AG08395 (cell line): ENCODE data around the gene AGER.
"Not testable (repeated sequence)": the region's sequence is repeated elsewhere in the genome, so short reads cannot be mapped to it uniquely, and the experiment has no call there.

Experiments
- DNase-seq: peaks from one replicate; pipeline ENCODE4 v3.0.0; 2012; ENCODE audit warnings: mixed read lengths, low spot score

AGER gene

DNA sequence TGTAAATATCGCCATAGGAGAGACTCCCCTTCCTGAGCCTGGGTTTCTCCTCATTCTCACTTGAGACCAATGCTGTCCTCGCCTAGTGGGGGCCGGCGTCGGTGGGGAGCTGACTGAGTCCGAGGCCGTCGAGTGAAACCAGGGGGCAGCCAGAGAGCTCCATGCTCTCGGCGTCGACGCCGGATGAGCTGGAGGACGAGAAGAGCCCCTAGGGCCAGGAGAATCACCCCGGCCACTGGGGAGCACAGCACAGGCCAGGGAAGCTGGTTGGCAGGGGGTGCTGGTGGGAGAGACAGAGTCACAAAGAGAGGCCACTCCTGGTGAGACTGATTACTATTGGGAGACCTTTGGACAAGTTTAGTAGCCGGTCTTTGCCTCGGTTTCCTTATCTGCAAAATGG is 14.8 kb upstream of the AGER start:
- DNase-seq: no peak

DNA sequence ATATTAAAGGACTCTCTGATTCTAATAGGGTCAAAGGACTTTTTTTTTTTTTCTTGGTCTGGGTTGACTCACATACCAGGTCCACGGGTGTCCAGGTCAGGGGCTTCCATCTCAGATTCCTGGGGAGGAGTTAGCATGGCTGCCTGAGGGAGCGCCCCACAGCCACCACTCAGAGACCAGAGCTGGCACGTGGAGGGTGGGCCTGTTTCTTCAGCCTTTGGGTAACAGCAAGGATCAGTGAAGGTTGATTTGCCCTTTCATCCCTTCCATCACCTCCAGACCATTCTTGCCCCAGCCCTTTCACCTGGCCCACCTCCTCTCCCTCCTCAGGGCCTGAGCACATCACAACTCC is 14.3 kb upstream of the AGER start:
- no peak for DNase-seq

DNA sequence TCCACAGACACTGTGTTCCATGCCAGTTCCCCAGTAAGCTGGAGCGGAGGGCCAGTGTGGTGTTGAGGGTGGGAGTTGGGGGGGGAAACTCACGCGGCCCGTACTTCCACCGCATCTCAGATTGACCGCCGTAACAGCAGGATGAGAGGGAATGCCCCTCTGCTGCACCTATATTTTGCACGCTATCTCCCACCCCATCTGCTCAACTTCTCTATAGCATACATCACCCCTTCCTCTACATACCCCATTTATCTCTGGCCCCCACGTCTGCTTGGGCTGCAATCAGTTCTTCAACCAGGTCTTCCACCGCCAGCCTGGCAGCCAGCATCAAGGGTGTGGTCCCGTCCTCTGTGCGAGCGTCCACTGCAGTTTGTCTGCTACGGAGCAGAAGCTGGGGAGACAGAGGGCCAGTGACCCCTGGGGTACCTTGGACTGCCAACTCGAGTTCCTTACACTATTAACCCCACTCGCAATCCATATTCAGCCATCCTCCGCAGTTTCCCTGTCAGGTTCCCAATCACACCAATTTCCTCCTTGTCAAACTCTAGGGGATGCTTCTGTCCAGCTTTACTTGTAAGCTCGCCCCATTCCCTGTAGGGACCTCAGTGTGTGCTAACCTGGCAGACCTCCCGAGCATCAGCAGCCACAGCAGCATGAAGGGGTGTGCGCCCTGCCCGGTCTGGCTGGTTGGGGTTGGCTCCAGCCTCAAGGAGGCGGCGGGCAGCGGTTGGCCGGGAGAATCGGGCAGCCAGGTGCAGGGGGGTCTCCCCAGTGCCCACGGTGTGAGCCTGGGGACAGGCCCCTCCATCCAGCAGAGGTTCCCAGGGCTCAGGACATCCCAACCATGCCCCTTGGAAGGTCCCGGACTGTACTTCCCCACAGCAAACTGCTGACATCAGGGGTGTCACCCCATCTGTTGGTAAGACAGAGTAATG is 12.9 kb upstream of the AGER start:
- no peak for DNase-seq

DNA sequence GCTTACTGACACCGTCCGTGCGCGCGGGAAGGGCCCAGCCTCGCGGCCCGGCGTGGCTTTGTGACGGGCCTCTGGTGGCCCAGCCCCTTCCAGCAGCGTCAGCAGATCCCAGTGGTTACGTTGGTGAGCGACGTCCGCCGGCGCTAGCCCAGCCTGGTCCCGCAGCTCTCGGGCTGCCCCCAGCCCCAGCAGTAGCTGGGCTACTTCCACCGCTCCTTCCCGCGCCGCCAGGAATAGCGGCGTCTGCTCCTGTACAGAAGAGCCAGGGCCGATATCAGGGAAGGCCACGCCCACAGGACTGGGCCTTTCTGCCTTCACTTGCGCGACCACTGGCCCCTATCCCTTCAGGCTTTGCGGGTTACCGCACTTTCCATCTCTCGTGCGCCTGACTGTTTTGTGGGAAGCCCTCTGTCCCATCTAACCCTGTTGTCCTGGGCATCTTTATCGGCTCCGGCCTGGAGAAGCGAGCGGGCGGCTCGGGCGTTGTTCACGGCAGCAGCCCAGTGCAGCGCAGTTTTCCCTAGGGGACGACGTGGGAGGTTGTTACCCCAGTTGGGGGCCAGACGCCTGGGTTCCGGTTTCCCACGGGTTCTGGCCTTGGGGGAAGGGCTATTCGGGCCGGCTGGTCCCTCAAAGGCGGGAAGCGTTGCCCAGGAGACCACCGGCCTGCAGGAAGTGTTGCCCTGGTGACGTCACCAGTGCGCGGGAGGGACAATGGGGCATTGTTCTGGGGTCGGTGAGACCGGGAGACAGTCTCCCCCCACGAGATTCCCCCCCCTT is 12.0 kb upstream of the AGER start:
- DNase-seq: peak; percentile 63

DNA sequence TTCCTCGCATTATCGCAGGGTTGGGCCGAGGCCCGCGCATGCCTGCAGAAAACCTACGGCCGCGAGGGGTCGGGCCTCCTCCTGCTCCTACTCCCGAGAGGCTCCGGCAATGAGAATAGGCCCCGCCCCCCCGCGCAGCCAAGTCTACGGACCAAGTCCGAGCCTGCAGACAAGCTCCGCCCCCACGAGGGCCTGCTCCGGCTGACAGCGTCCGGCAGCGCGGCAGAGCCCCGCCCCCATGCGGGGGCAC is 11.5 kb upstream of the AGER start:
- peak; percentile 99 for DNase-seq

DNA sequence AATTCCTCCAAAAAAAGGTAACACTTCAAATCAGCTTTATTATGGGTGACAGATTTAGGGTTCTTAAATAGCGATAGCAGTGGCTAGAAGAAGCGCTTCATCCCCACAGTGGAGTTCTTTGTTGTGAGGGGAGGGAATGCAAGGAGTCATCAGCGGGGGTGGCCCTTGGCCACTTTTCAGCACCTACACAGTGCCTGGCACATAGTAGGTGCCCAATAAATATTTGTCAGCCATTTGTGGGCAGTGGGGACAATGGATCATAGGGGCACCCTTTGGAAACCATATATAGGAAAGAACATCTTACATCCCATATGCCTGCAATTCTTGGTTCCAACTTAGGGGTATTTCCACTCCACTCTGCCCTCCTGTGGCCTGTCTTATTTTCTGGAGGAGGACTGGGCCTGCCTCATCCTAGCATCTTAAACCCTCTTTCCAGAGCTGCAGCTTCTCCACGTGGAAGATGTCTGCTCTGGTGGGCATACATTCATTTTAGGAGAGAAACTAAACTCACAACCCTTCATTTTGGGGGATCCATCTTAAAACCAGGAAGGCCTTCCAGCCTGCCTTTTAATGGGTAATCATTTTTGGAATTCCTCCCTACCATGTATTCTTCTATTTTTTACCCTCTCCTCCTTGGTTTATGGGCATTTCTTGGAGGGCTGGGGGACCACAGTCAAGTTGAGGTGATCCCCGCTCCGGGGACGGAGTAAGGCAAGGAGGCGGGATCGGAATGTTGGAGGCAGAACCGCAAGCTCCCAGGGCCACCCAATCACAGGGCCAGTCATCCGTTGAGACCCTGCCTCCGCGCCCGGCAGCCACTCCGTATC is 11.0 kb upstream of the AGER start:
- peak; percentile 31 for DNase-seq

DNA sequence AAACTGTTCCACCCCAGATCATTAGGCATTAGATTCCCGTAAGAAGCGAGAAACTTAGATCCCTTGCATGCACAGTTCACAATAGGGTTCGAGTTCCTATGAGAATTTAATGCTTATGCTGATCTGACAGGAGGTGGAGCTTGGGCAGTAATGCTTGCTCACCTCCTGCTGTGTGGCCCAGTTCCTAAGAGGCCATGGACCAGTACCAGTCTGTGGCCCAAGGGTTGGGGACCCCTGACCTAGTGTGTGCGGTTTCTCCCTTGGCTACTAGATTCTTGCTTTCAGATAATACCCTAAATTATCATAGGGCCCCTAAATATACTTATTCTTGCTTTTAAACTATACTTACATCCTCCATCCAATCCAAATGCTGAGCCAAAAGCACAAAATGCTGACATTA is 10.3 kb upstream of the AGER start:
- DNase-seq: no peak

DNA sequence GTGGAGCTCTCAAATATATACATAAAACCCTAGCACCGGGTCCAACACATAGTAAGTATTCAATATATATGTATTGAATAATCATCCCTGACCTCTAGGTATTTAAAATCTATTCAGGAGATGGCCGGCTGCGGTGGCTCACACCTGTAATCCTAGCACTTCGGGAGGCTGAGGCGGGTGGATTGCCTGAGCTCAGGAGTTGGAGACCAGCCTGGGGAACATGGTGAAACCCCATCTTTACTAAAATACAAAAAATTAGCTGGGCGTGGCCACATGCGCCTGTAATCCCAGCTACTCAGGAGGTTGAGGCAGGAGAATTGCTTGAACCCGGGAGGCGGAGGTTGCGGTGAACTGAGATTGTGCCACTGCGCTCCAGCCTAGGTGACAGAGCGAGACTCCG is 9.0 kb upstream of the AGER start:
- not testable (repeated sequence) for DNase-seq

DNA sequence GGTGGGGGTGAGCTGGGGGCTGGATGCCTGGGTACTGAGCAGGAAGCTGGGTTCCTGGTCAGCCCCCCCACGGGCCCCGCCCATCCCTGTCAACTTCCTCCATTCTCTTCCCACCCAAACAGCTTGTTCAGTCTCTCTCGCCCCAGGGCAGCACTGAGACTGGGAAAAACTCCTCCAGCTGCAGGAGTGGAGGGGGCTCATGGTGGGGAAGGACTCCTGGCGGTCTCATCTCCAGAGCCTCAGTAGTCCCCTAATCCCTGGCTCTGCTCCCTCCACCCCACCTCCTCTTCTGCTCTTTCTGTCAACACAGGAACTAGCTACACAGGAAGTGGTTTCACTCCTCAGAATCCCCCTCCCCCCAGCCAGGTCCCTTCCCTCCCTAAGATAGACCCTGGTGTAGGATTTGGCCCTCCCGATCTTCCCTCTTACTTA is 8.6 kb upstream of the AGER start, which contains the start of gene GPSM3:
Gene GPSM3, minus strand, starts transcription at position 36 of the 432 bp plus-strand sequence. CDS start 130 bp downstream, outside the sequence.
- DNase-seq: no peak

DNA sequence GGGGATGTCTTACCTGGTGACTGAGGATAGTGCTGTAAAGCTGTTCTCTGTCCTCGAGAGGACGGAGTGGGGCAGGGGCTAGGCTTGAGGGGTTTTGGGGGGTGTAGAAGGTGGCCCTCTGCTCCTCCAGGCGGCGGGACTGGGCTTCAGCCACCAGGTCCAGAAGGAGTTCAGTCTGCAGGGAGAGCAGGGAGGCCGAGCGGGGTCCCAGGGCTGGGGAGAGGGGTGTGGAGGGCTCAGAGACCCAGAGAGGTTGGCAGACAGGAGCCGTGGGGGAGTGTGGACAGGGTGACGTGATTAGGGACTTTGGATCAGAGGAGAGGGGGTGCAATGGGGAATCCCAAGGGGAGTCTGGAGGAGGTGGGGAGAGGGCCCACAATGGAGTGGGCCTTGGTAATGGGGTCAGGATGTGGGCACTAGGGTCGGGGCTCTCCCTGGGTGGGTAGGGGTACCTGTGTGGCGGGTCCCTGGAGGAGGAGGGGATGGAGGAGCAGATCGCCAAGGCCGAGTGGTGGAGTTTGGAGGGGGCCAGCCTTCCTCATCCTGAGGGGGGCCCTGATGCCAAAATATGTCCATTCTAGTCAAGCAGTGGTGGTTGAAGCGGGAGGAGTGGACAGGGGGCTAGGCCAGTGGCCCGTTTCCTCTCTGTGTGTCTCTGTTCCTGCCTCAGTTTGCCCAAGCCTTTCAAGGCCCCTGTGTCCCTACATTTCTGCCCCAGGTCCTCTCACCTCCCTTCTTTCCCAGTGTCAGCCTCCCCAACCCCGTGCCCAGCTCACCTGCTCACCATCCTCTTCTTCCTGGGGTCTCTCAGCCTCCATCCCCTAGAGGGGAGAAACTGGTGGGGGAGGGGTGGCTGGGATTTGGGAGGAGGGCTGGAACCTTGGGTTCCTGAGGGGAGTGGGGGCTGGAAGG is 7.9 kb upstream of the AGER start:
- no peak for DNase-seq

DNA sequence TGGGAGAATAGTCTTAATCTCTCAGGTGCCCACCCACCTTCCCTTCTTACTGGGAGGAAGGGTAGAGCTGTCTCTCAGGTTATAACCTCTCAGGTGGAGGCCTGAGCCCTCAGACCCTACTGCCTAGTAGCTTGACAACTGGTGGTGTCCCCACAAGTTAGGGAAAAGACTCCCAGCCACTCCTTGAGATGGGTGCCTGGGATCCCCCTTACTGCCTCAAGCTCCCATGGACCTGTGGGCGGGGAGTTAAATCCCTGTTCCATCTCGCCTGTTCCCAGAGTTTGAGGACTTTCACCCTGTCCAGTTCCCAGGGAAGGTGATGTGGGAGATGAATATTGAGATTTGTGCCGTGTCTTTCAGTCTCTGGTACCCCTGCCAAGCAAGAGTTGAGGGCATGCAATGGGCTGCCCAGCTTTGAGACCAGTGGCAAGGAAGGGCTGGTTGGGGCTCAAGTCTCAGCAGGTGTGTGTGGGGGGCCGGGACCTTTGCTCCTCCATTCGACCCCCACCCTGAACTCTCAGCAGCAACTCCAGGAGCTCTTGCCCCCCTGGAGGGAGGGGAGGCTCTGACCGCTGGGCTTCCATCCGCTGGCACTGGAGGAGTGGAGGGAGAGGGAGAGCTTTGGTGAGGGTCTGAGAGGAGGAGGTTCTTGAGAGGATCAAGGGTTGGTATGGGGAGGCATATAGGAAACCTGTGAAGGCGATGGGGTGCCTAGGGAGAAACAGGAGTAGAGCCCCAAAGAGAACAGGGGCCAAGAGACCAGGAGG is 7.0 kb upstream of the AGER start:
- DNase-seq: no peak

DNA sequence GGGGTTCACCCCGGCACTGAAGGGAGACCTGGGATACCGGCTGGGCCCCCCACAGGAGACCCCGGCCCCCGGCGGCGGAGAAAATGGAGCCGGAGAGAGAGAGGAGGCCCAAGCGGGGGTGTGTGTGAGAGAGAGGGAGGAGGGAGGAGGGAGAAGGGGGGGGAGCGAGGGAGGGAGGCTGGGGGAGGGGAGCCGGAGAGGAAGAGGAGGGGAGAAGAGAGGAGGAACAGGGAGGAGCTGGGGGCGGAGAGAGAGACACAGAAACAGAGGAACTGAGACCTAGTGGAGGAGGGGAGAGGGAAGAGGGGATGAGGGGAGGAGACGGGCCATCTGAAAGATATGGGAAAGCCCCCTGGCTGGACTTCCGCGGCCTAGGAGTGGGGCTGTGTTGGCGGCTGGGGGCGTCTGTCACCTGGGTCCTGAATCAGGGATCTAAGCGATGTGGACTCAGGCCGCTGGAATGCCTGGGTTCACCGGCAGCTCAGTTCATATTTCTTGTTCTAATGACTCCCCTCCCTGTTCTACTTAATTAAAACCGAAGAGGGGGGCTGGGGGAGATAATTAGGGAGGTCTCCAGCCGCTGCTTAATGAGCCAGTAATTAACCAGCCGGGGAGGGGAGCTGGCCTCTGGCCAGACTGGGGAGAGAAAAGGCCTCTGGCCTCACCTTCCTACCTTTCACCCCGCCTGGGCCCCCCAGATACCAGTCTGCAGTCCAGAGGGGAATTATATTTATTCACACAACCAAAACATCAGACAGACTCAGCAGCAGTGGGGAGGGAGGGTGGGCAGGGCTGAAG is 6.2 kb upstream of the AGER start, which contains the start of gene PBX2:
Gene PBX2, minus strand, starts transcription at position 149 of the 798 bp plus-strand sequence. CDS start 287 bp downstream, outside the sequence.
- DNase-seq: peak; percentile 73

DNA sequence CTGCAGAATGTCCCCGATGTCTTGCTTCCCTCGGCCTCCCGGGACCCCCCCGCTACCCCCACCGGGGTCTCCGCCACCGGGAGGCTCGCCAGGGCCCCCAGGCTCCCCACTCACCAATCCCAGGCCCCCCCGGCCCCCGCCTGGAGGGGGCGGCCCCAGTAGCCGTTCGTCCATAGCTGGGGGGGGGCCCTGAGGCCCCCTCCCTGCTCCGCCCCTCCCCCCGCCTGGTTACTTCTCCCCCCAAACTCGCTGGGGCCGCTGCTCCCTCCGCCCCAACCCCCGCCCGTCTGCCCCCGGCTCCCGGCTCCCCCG is 5.6 kb upstream of the AGER start:
- DNase-seq: no peak

DNA sequence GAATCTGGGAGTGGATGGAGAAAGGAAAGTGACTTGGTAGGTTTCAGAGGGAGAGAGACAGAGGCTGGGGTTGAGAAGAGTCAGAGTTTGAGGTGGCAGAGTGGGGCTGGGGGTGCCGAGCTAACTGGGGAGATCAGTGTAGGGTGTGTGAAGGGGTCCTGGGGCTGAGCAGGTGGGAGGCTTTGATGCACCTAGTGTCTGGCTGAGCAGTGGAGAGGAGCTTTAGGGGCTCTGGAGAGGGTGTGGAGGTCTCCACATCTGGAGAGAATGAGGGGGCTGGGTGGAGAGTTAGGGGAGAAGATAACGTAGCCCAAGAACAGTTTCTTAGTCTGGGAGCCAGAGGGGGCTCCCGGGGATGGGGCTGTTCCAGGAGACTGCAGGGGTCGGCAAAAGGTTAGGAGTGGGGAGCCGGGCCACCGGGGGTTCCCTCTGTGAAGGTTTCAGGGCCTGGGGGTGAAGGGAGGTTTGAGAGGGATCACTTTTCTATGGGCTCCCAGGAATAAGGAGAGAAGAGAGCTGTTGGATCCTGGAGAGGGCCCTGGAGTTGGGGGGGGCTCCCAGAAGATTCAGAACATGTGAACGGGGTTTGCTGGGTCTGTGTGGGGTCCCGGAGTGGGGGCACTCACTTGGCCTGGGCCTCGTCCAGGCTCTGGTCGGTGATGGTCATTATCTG is 5.2 kb upstream of the AGER start:
- no peak for DNase-seq

DNA sequence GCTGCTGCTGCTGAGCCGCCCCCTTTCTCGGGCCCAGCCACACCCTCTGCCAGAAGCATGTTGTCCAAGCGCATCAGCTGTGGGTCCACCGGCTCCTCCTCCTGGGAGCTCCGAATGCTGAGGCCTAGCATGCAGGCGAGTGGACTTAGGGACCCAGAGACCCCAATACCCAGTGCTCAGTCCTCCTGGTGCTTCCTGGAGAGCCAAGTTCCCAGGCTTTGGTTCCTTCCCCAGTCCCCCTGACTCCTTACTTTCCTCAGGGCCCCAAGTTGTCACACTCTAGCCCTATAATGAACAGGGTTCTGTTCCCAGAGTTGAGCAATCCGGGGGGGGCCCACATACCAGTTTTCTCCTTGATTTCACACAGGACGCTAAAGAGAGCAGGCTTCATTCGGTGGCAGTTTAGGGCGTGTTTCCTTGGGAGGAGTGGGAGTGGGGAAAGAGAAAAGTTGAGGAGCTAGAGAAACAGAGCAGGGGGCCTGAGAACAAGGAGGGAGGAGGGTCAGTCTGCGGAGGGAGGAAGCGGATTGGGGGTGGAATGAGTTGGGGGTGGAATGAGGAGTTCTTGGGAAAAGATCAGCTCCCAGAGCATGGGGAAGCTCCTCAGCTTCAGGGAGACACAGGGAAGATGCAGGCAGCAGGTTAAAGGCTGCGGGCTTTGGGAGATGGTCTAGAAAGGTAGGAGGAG is 4.5 kb upstream of the AGER start:
- no peak for DNase-seq

DNA sequence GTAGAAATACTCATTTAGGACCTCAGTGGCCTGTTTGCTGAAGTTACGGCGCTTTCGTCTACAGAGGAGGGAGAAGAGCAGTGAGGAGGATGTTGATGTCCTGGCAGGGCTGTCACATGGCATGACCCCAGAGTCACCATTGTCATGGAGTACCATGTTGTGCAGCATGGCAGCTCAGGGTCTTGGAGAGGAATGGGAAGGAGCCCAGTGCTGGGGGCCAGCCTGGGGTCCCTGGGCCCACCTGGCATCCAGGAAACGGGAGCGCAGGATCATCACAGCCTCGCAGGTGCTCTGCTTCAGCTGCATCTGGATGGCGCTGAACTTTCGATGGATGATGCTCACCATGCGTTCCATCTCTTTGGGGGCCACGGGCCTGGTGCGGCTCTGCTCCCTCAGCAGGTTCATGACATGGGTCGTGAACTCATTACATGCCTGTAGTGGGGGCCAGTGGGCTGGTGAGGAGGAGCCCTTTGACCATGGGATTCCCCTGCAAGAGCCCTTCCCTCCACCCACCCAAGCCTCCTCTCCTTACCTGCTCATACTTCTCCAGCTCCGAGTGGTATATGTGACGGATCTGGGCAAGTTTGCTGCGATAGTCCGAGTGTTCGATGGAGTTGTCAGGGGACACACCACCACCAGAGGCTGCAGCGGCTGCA is 3.8 kb upstream of the AGER start:
- DNase-seq: not testable (repeated sequence)

DNA sequence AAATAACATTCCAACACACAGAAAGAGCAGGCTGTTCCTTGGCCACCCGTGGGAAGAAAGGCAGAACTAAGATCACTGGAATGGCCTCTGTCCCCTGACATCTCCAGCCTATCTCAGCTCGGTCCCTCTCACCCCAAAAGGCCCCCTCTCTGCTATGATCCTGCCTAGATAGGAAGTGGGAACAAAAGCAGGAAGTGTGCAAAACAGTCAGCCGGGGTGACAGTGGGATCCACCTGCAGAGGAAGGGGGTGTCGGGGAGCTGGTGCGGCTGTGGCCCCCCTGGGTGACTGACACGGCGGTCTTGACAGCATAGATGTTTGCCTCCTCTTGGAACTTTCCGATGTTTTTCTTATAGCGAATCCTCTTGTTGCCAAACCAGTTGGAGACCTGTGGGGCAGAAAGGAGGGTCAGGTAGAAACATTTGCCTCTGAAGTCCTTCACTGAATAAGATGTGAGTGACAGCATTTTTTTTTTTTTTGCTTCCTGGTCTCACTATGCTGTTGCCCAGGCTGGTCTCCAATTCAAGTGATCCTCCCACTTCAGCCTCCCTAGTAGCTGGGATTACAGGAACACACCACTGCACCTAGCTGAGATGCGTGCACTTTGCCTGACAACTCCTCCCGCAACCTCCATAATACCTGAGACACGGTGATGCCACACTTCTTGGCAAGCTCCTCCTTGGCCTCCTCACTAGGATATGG is 3.1 kb upstream of the AGER start:
- no peak for DNase-seq
